ENCODE data around the gene SYCP2L.
"Not testable (repeated sequence)": the region's sequence is repeated elsewhere in the genome, so short reads cannot be mapped to it uniquely, and the experiment has no call there.

The SYCP2L gene

GRCh38 chr6:10880366-10880765 lies 6.5 kb upstream of the SYCP2L start:
- no peak for DNase-seq

GRCh38 chr6:10882253-10882630 lies 4.6 kb upstream of the SYCP2L start:
- DNase-seq, result not testable (repeated sequence)

- no peak for DNase-seq
Observed at GRCh38 chr6:10882657-10883171, 4.1 kb upstream of the SYCP2L start.

GRCh38 chr6:10883312-10884244 lies 3.3 kb upstream of the SYCP2L start:
- no peak for DNase-seq

GRCh38 chr6:10884245-10884972 lies 2.4 kb upstream of the SYCP2L start:
- no peak for DNase-seq

- DNase-seq, result not testable (repeated sequence)
Observed at GRCh38 chr6:10886365-10886690, 524 bp upstream of the SYCP2L start.

- no peak for DNase-seq
Observed at GRCh38 chr6:10890151-10890550, 3.3 kb downstream of the SYCP2L start.

- no peak for DNase-seq
Observed at GRCh38 chr6:10891960-10892359, 5.1 kb downstream of the SYCP2L start.

- no peak for DNase-seq
Observed at GRCh38 chr6:10894958-10895357, 8.1 kb downstream of the SYCP2L start.

GRCh38 chr6:10896691-10897090 lies 9.8 kb downstream of the SYCP2L start:
- no peak for DNase-seq

- DNase-seq, result no peak
Observed at GRCh38 chr6:10901770-10902169, 14.9 kb downstream of the SYCP2L start.

GRCh38 chr6:10904015-10904414 lies 17.2 kb downstream of the SYCP2L start:
- DNase-seq, result no peak

GRCh38 chr6:10908228-10908627 lies 21.4 kb downstream of the SYCP2L start:
- no peak for DNase-seq

GRCh38 chr6:10919520-10919919 lies 32.7 kb downstream of the SYCP2L start:
- DNase-seq, result not testable (repeated sequence)

GRCh38 chr6:10933126-10933525 lies 46.3 kb downstream of the SYCP2L start:
- no peak for DNase-seq

GRCh38 chr6:10939840-10940239 lies 53.0 kb downstream of the SYCP2L start:
- DNase-seq, result no peak

GRCh38 chr6:10945845-10946244 lies 59.0 kb downstream of the SYCP2L start:
- DNase-seq, result no peak

GRCh38 chr6:10947966-10948365 lies 61.1 kb downstream of the SYCP2L start:
- DNase-seq, result no peak

- DNase-seq, result no peak
Observed at GRCh38 chr6:10949579-10950490, 63.0 kb downstream of the SYCP2L start.

GRCh38 chr6:10951675-10952282 lies 64.9 kb downstream of the SYCP2L start:
- no peak for DNase-seq

- DNase-seq, result peak; percentile 48
Observed at GRCh38 chr6:10954590-10955010, 67.7 kb downstream of the SYCP2L start.

GRCh38 chr6:10956776-10957175 lies 69.9 kb downstream of the SYCP2L start:
- DNase-seq, result no peak

Data from activated T-cell treated with anti-CD3 and anti-CD28 coated beads, Interleukin-2, amount 50 U/mL, for 1 hour (primary cell).